AG04450 (cell line): ENCODE measurements around the gene GTF3C4. TPM values are rescaled to one million over a fixed set of nuclear protein-coding genes. Genes with fewer than 3 reads are reported as not detected.

Experiments
- CTCF ChIA-PET: fragments of 300-600, 350-600 bp; formaldehyde crosslinking; extraction: SDS; loops from one replicate; lab custom pipeline; 2022; ENCODE audit warnings: antibody characterized with exemption, inconsistent platforms; lab: Charles Lee
- POLR2A ChIA-PET: fragments of 350-600 bp; formaldehyde crosslinking; extraction: SDS; loops from one replicate; lab custom pipeline; 2021; ENCODE audit warnings: antibody characterized with exemption, inconsistent platforms; lab: Yijun Ruan, JAX
- DNase-seq: peaks from one replicate; pipeline ENCODE4 v3.0.0-alpha.2; 2011; ENCODE audit warnings: low read depth, low spot score
- H3K27ac ChIP-seq: one replicate; pipeline ENCODE4 v1.5.1; 2012; ENCODE audit warnings: low read depth, low read length, control low read depth
- H3K27me3 ChIP-seq: one replicate; pipeline ENCODE4 v1.6.0; 2012; ENCODE audit warnings: low read length; ENCODE audit not compliant: control insufficient read depth, insufficient read depth
- H3K4me3 ChIP-seq: 2 replicates; pipeline ENCODE4 v1.5.1; 2011; ENCODE audit warnings: mild to moderate bottlenecking, low read depth, low read length, control low read depth
- H3K9me3 ChIP-seq: 2 replicates; pipeline ENCODE4 v1.5.1; 2012; ENCODE audit warnings: low read length; ENCODE audit not compliant: control insufficient read depth, insufficient read depth
- CTCF ChIP-seq: IDR thresholded peaks from 2 replicates; pipeline ENCODE4 v1.5.1; 2011; ENCODE audit warnings: low read depth, low read length, control low read depth, inconsistent platforms
- polyA plus RNA-seq: library from polyadenylated mRNA; depleted of rRNA; stranded (reverse); fragments of >200 nt; gene quantifications from 2 replicates; pipeline ENCODE4 v1.2.3, GENCODE V29; 2011

GTF3C4 gene
- polyA plus RNA-seq, 1 experiment, result 6.9 TPM

DNA sequence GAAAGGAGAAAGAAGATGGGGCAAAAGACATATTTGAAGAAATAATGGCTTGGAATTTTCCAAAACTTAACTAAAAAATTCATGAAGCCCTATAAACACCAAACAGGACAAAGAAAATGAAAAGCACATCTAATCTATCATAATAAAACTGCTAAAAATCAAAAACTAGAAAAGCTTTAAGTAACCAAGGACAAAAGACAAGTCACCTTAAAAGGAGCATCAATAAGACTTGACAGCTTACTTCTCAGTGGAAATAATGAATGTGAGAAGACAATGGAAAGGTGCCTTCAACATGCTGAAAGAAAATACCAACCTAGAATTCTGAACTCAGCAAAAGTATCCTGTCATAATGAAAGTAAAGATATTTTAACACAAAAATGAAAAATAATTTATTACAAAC, 27.0 kb downstream of the GTF3C4 start:
- CTCF ChIA-PET, result no interaction called here
- Histone ChIP-seq H3K4me3 (no peak overlapping the region), H3K27me3 (no peaks in the 10 kb centered on the region), H3K9me3 (peaks cover 12% of the 10 kb centered on the region; the same call in 1 of the 2 replicates), H3K27ac (no peak overlapping the region)
- TF ChIP-seq CTCF, result no peak
- POLR2A ChIA-PET, result no interaction called here
- DNase-seq, result no peak

GRCh38 chr9:132698989-132699388, 28.7 kb downstream of the GTF3C4 start:
- Histone ChIP-seq H3K4me3 (no peak overlapping the region), H3K27me3 (no peaks in the 10 kb centered on the region), H3K9me3 (peaks cover 15% of the 10 kb centered on the region; the same call in 1 of the 2 replicates), H3K27ac (no peak overlapping the region)
- DNase-seq, result no peak
- CTCF ChIA-PET, result interaction anchor here (0.5 to 0.7 kb wide), 3 partner anchors 17 to 462 kb away, joined by 3 to 4 read pairs (median 4); no protein-coding TSS in a partner anchor
- no peak for TF ChIP-seq CTCF
- POLR2A ChIA-PET, result interaction anchor here (0.7 to 1.7 kb wide), 2 partner anchors 25 to 28 kb away, joined by 4 to 5 read pairs; partner anchors contain the start of gene GTF3C4

- peak; percentile 27 for DNase-seq
- CTCF ChIA-PET, result interaction anchor here (0.7 kb wide), 1 partner anchor 322 kb away, joined by 3 read pairs; no protein-coding TSS in a partner anchor
Measured at GRCh38 chr9:132699956-132700355, 29.7 kb downstream of the GTF3C4 start.

DNA sequence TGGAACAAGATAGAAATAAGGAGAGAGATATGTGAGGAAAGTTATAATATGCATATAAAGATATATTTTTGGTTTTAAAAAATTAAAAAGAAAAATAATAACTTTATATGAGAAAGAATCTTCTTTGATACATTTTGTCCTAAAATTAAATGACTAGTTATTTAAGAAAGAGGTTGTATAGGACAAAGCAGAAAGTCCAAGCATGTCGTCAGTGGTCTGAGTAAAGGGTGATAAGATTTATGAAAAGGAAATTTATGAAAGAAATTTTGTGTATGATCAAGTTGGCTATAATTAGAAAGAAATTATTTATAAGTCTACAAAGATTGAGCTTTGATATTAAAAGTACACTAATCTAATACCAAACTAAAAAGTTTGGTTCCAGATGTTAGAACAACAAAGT, 32.0 kb downstream of the GTF3C4 start:
- no peak for TF ChIP-seq CTCF

More at GRCh38 chr9:132699956-132700355, 29.7 kb downstream of the GTF3C4 start:
- Histone ChIP-seq H3K4me3 (no peak overlapping the region), H3K27me3 (no peaks in the 10 kb centered on the region), H3K27ac (no peak overlapping the region), H3K9me3 (peaks cover 15% of the 10 kb centered on the region; the same call in 1 of the 2 replicates)
- TF ChIP-seq CTCF, result no peak
- POLR2A ChIA-PET, result interaction anchor here (0.6 to 1.7 kb wide), 6 partner anchors 12 to 245 kb away, joined by 3 to 6 read pairs (median 4); partner anchors contain the start of gene GTF3C4

DNA sequence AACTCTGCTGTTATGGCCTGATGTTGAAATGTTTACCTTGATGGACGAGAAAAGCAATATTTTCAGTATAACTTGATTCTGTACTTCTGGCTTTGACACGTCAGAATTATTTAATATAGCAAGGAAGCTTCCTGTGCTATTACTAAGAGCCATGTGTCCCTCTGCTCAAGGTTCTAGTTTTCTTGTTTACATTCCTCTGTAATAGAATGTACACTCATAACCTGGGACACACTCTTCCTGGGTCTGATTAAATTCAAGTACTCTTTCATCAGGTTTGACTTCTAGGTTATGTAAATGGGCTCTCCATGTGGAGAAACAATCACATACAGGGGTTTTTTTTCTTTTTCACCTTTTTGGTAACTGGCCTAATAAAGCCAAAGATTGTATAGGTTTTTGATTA, 33.1 kb downstream of the GTF3C4 start:
- ChIA-PET POLR2A (no interaction called here), CTCF (no interaction called here)
- no peak for TF ChIP-seq CTCF
- peaks cover 5% of the 10 kb centered on the region for H3K27me3 ChIP-seq
- peaks cover 3% of the 10 kb centered on the region; the same call in 1 of the 2 replicates for H3K9me3 ChIP-seq
- H3K4me3 ChIP-seq, result no peak overlapping the region
- peak; percentile 4 for DNase-seq
- no peak overlapping the region for H3K27ac ChIP-seq

More for the DNA sequence above, 32.0 kb downstream of the GTF3C4 start:
- Histone ChIP-seq H3K9me3 (peaks cover 6% of the 10 kb centered on the region; the same call in 1 of the 2 replicates), H3K27ac (no peak overlapping the region), H3K4me3 (no peak overlapping the region), H3K27me3 (peaks cover 5% of the 10 kb centered on the region)
- ChIA-PET CTCF (no interaction called here), POLR2A (no interaction called here)
- DNase-seq, result no peak
